Activated CD4-positive, alpha-beta T cell treated with anti-CD3 and anti-CD28 coated beads for 4 hours (primary cell): Measurements from ENCODE around the gene PER1.
A peak's percentile ranks its signal among the peaks of the same experiment; 100 is the strongest.

Source experiments
- DNase-seq, 2 donors: peaks; one replicate each; pipeline ENCODE4 v3.0.0-alpha.2; 2020

Gene PER1, protein sequence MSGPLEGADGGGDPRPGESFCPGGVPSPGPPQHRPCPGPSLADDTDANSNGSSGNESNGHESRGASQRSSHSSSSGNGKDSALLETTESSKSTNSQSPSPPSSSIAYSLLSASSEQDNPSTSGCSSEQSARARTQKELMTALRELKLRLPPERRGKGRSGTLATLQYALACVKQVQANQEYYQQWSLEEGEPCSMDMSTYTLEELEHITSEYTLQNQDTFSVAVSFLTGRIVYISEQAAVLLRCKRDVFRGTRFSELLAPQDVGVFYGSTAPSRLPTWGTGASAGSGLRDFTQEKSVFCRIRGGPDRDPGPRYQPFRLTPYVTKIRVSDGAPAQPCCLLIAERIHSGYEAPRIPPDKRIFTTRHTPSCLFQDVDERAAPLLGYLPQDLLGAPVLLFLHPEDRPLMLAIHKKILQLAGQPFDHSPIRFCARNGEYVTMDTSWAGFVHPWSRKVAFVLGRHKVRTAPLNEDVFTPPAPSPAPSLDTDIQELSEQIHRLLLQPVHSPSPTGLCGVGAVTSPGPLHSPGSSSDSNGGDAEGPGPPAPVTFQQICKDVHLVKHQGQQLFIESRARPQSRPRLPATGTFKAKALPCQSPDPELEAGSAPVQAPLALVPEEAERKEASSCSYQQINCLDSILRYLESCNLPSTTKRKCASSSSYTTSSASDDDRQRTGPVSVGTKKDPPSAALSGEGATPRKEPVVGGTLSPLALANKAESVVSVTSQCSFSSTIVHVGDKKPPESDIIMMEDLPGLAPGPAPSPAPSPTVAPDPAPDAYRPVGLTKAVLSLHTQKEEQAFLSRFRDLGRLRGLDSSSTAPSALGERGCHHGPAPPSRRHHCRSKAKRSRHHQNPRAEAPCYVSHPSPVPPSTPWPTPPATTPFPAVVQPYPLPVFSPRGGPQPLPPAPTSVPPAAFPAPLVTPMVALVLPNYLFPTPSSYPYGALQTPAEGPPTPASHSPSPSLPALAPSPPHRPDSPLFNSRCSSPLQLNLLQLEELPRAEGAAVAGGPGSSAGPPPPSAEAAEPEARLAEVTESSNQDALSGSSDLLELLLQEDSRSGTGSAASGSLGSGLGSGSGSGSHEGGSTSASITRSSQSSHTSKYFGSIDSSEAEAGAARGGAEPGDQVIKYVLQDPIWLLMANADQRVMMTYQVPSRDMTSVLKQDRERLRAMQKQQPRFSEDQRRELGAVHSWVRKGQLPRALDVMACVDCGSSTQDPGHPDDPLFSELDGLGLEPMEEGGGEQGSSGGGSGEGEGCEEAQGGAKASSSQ (N-terminal part only)

DNA sequence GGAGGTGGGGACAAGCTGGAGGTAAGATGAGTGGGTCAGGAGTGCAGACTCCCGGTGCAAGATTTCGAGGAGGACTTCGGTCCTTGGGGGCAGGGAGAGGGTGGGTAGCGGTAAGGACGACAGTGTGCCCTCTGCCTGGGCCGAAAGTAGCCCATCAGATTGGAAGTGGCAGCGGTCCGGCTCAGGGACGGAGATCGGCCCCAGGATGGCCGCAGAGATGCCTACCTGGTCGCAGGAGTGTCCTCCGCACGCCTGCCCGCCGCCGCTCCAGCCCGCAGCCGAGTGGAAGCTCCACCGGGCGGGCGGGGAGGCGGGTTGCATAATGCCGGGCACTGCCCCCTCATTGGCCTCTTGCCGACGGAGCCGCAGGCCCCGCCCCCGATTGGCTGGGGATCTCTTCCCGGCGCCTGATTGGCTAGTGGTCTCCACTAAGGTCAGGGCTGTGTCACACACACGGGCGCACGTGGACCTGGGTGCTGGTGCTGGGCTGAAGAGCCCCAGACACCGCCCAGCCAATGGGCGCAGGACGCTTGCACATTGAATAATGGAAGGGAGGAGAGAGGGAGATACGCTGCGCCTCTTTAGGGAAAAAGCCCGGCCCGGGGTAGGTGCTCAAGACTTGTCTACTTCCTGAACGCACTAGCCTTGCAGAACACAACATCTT lies at the start of gene PER1:
PER1 (minus strand) TSS at position 293 of the 664 bp plus-strand sequence. CDS start 1,698 bp downstream, outside the sequence.
- peak; percentile 85 to 87 for DNase-seq

- DNase-seq, result peak; percentile 36 to 52
Observed at GRCh38 chr17:8192070-8192815, 40.0 kb upstream of the PER1 start.

DNA sequence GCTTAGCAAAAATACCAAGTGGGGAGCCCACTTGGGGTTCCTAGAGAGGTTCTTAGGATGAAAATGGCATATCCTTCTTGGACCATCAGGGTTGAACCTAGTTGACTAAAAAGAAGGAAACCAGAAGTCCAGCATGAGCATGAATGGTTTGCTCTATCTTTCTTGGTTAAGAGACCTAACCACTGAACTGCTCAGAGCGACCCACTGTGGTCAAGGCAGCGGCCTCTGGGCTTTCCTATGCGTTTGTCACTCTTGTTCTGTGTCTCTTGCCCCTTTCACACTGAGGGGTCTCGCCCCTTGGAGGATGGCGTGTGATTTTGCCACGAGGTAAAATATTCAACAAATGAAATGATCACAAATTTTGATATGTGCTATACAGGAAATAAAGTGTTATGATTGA lies 38.3 kb upstream of the PER1 start:
- DNase-seq, result no peak

GRCh38 chr17:8189711-8190477 lies 37.7 kb upstream of the PER1 start, which contains the start of gene BORCS6:
Gene BORCS6 (minus strand): TSS chr17:8190180. CDS start chr17:8190140, 40 bp downstream.
- DNase-seq, result peak; percentile 92 to 94

DNA sequence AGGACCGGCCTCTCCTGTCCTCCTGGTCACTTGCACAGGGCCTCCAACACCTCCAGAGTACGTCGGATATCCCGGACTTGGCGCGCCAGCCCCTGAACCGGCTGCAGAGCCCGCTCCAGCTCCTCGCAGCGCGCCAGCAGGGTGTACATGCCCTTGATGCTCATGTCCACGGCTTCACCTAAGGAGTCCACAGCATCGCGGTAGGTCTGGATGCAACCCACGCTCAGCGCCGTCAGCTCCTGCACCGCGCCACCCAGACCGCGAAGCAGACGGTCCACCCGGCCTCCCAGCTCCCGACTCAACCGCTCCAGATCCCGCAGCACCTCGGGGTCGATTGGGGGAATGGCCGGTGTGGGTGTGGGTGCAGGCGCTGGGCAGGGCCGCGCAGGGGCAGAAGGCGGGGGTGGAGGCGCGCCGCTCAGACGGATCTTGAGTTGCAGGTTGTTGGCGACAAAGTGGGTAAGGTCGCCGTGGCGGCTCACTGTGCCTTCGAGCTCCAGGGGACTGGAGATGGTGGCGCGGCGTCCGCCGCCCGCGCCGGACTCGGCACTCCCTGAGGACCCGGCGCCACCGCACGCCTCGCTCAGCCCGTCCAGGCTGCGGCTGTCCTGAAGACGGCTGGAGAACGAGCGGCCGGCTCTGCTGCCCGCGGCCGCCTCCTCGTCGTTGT lies 37.0 kb upstream of the PER1 start:
- DNase-seq, result peak; percentile 21

- peak in 1 of 2 donors; percentile 18 for DNase-seq
Observed at GRCh38 chr17:8188263-8188839, 36.1 kb upstream of the PER1 start.

- peak; percentile 87 to 93 for DNase-seq
Observed at GRCh38 chr17:8187517-8188262, 35.5 kb upstream of the PER1 start.

GRCh38 chr17:8186787-8187516 lies 34.7 kb upstream of the PER1 start:
- DNase-seq, result peak; percentile 89 to 92

DNA sequence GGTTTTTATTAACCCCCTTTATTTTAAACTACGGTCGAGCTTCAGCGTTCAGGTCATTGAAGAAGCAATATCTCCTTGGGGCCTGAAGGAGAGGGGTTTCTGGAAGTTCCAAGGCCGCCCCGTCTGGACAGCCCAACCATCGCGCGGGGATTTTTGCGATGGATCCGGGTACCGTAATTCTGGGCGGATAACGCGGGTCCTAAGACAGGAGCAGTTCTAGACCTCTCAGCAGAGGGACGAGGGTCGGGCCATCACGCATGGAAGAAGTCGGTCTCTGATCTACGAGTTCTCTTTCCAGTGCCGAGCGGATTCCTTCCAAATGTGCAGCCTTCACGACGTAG lies 34.2 kb upstream of the PER1 start:
- no peak for DNase-seq

GRCh38 chr17:8185582-8186445 lies 33.6 kb upstream of the PER1 start:
- peak; percentile 87 to 94 for DNase-seq

- DNase-seq, result no peak
Observed at GRCh38 chr17:8176998-8177731, 25.0 kb upstream of the PER1 start.

- DNase-seq, result peak; percentile 85
Observed at GRCh38 chr17:8176197-8176940, 24.2 kb upstream of the PER1 start, which contains the start of gene TMEM107. Gene TMEM107 (minus strand): TSS chr17:8176380. CDS start chr17:8176286, 94 bp downstream.

DNA sequence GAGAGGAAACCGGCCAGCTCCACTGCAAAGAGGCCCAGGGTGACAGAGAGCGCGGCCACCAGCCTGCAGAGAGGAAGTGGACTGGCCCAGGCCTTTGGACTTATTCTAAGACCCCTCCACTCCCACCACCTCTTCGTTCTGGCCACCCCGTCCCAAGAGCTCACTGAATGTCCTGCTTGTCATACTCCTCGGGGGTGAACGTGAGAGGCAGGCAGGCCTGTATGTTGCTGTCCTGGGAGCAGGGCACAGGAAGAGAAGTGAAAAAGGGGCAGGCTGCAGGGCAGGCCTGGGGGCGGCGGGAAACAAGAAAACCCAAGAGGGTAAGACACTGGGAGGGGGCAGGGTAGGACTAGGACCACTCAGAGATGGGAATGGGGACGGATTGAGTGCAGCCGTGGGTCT lies 23.6 kb upstream of the PER1 start:
- DNase-seq, result no peak

GRCh38 chr17:8173871-8174322 lies 21.7 kb upstream of the PER1 start:
- DNase-seq, result no peak

GRCh38 chr17:8173056-8173870 lies 21.1 kb upstream of the PER1 start:
- DNase-seq, result peak; percentile 78 to 84
